GM12892 (cell line): ENCODE measurements around the gene B4GALT2.

Experiments used
- POLR2A ChIP-seq: IDR thresholded peaks from 2 replicates; pipeline ENCODE4 v1.6.1; 2011; ENCODE audit warnings: low read depth, low read length, control low read depth
- POLR2AphosphoS5 ChIP-seq: IDR thresholded peaks from 2 replicates; pipeline ENCODE4 v1.6.1; 2011; ENCODE audit warnings: low read depth, low read length, control low read depth
- TAF1 ChIP-seq: IDR thresholded peaks from 2 replicates; pipeline ENCODE4 v1.6.1; 2011; ENCODE audit warnings: low read depth, mild to moderate bottlenecking, control low read depth, low read length, borderline replicate concordance

- TF ChIP-seq POLR2A: no peak
- no peak for TF ChIP-seq TAF1
- TF ChIP-seq POLR2AphosphoS5: no peak
These were observed 54.1 kb downstream of the B4GALT2 start for GRCh38 chr1:44033041-44033575.
